Measurements from ENCODE around the gene SGCD. TPM values are rescaled to one million over a fixed set of nuclear protein-coding genes. Genes with fewer than 3 reads are reported as not detected.
A peak's percentile ranks its signal among the peaks of the same experiment; 100 is the strongest.

SGCD gene
- total RNA-seq, 4 donors from 2014 or later: 3.4 to 86.5 (median 8.1) TPM

GRCh38 chr5:156402387-156402921, 75.5 kb downstream of the SGCD start:
- Histone ChIP-seq H3K27me3 (no peaks in the 10 kb centered on the region), H3K4me3 (no peak overlapping the region), H3K4me1 (no peaks in the 10 kb centered on the region), H3K27ac (no peak overlapping the region), H3K36me3 (no peaks in the 10 kb centered on the region), H3K9me3 (no peaks in the 10 kb centered on the region)
- intact Hi-C loops (cut with DNase I; ENCODE audit: low total_unique reads): no loop called here
- TF ChIP-seq CTCF (IDR thresholded peaks at IDR 0.05) (no peak), POLR2A (IDR thresholded peaks at IDR 0.05) (no peak)
- DNase-seq: no peak

GRCh38 chr5:156405988-156406387, 79.0 kb downstream of the SGCD start:
- H3K4me1 ChIP-seq: no peaks in the 10 kb centered on the region
- no peaks in the 10 kb centered on the region for H3K36me3 ChIP-seq
- no peak for DNase-seq
- intact Hi-C loops (cut with DNase I; ENCODE audit: low total_unique reads): no loop called here
- H3K27ac ChIP-seq: no peak overlapping the region
- no peaks in the 10 kb centered on the region for H3K27me3 ChIP-seq
- no peak for TF ChIP-seq CTCF (IDR thresholded peaks at IDR 0.05)
- no peak for TF ChIP-seq POLR2A (IDR thresholded peaks at IDR 0.05)
- H3K9me3 ChIP-seq: no peaks in the 10 kb centered on the region
- no peak overlapping the region for H3K4me3 ChIP-seq

GRCh38 chr5:156407251-156407650, 80.3 kb downstream of the SGCD start:
- no peak overlapping the region for H3K27ac ChIP-seq
- H3K36me3 ChIP-seq: no peaks in the 10 kb centered on the region
- H3K9me3 ChIP-seq: no peaks in the 10 kb centered on the region
- H3K4me3 ChIP-seq: no peak overlapping the region
- no peak for DNase-seq
- H3K4me1 ChIP-seq: no peaks in the 10 kb centered on the region
- TF ChIP-seq CTCF (IDR thresholded peaks at IDR 0.05) (no peak), POLR2A (IDR thresholded peaks at IDR 0.05) (no peak)
- no peaks in the 10 kb centered on the region for H3K27me3 ChIP-seq
- intact Hi-C loops (cut with DNase I; ENCODE audit: low total_unique reads): no loop called here

GRCh38 chr5:156409834-156410233, 82.9 kb downstream of the SGCD start:
- intact Hi-C loops (cut with DNase I; ENCODE audit: low total_unique reads): no loop called here
- H3K4me1 ChIP-seq: no peaks in the 10 kb centered on the region
- no peaks in the 10 kb centered on the region for H3K27me3 ChIP-seq
- H3K4me3 ChIP-seq: no peak overlapping the region
- no peak for DNase-seq
- no peak for TF ChIP-seq CTCF (IDR thresholded peaks at IDR 0.05)
- no peak for TF ChIP-seq POLR2A (IDR thresholded peaks at IDR 0.05)
- no peaks in the 10 kb centered on the region for H3K36me3 ChIP-seq
- H3K9me3 ChIP-seq: no peaks in the 10 kb centered on the region
- peak overlapping the region; percentile 42 to 48 for H3K27ac ChIP-seq

GRCh38 chr5:156411185-156411613, 84.2 kb downstream of the SGCD start:
- Histone ChIP-seq H3K27ac (peak overlapping the region; percentile 52 to 63), H3K36me3 (no peaks in the 10 kb centered on the region), H3K9me3 (no peaks in the 10 kb centered on the region), H3K4me1 (no peaks in the 10 kb centered on the region), H3K4me3 (no peak overlapping the region), H3K27me3 (no peaks in the 10 kb centered on the region)
- DNase-seq: peak in 1 of 2 donors; percentile 26
- intact Hi-C loops (cut with DNase I; ENCODE audit: low total_unique reads): no loop called here
- no peak for TF ChIP-seq POLR2A (IDR thresholded peaks at IDR 0.05)
- no peak for TF ChIP-seq CTCF (IDR thresholded peaks at IDR 0.05)

Measured in uterus (tissue), 4 donors.